ENCODE results near the gene KCNA10. TPM values are rescaled to one million over a fixed set of nuclear protein-coding genes. Genes with fewer than 3 reads are reported as not detected.

The KCNA10 gene
- total and polyA plus RNA-seq, 2 donors (not counting 3 experiments of a cell fraction or from before 2014, with no cell fraction given) = not detected

- intact Hi-C loops (cut with micrococcal nuclease) (no loop called here), dilution Hi-C loops (cut with MboI; ENCODE audit: extremely low pct_ligation_motif_present, low sequenced_read_pairs) (no loop called here)
- Histone ChIP-seq H3K9me1 (replicated peaks; ENCODE audit: control insufficient read depth, extremely low read depth, insufficient read depth, low read length) (no peaks in the 10 kb centered on the region), H2AFZ (ENCODE audit: low read depth, low read length) (no peak overlapping the region), H3K9ac (replicated peaks; ENCODE audit: extremely low read depth, insufficient read depth, low read length) (no peak overlapping the region), H3K36me3 (ENCODE audit: control insufficient read depth in 2 of 2, extremely low read depth in 1 of 2, insufficient read depth in 2 of 2, low read length in 2 of 2) (no peaks in the 10 kb centered on the region), H3K4me3 (replicated peaks in 1 of 3; ENCODE audit: insufficient read depth in 1 of 3, low read depth in 1 of 3, low read length in 3 of 3) (no peak overlapping the region), H3K27me3 (ENCODE audit: control insufficient read depth in 2 of 2, insufficient read depth in 2 of 2, low read length in 2 of 2) (no peaks in the 10 kb centered on the region), H3K4me2 (ENCODE audit: insufficient read depth, low read length) (no peak overlapping the region), H3K27ac (ENCODE audit: insufficient read depth, low read depth, low read length) (no peak overlapping the region), H3K79me2 (ENCODE audit: control insufficient read depth, insufficient read depth, low read length) (no peaks in the 10 kb centered on the region), H3K9me3 (replicated peaks; ENCODE audit: control insufficient read depth, insufficient read depth, low read length) (no peaks in the 10 kb centered on the region), H4K20me1 (replicated peaks; ENCODE audit: control insufficient read depth, extremely low read depth, insufficient read depth, low read length) (no peaks in the 10 kb centered on the region), H3K4me1 (ENCODE audit: control insufficient read depth, extremely low read depth, insufficient read depth, low read length) (no peaks in the 10 kb centered on the region)
- no peak for DNase-seq (ENCODE audit: low read depth, low spot score)
- FAIRE-seq = no peak
- POLR2A ChIA-PET = no interaction called here
- TF ChIP-seq CTCF (IDR thresholded peaks at IDR 0.05; ENCODE audit: extremely low read depth in 1 of 2, insufficient read depth in 1 of 2, low read depth in 1 of 2, low read length in 2 of 2) (no peak), GATA2 (IDR thresholded peaks at IDR 0.05; ENCODE audit: insufficient read depth, insufficient read length, low read depth, low read length) (no peak), POLR2A (IDR thresholded peaks at IDR 0.05; ENCODE audit: low read depth, low read length) (no peak), POLR2AphosphoS5 (IDR thresholded peaks at IDR 0.05; ENCODE audit: insufficient read depth, low read depth, low read length) (no peak), MYC (IDR thresholded peaks at IDR 0.05; ENCODE audit: low read depth, low read length) (no peak), MAX (IDR thresholded peaks at IDR 0.05; ENCODE audit: insufficient read depth, insufficient read length) (no peak), EZH2 (IDR thresholded peaks at IDR 0.05; ENCODE audit: borderline replicate concordance, low read depth, low read length, severe bottlenecking) (no peak), FOS (IDR thresholded peaks at IDR 0.05; ENCODE audit: borderline replicate concordance, insufficient read depth, low read length) (no peak), JUN (IDR thresholded peaks at IDR 0.05; ENCODE audit: borderline replicate concordance, insufficient read depth, insufficient read length, low read depth) (no peak)
- CTCF ChIA-PET = interaction anchor here (1.7 kb wide), 1 partner anchor 19 kb away, joined by 5 read pairs; no protein-coding TSS in a partner anchor
- no TSS peak for BruUV-seq (replicated peaks)
Measured at GRCh38 chr1:110515041-110515440, 3.9 kb downstream of the KCNA10 start.
